HG03064 (cell line): Measurements from ENCODE around the gene SMARCA5.

Source experiments
- ATAC-seq: cut with Tn5 transposase; IDR thresholded peaks from one replicate; pipeline ENCODE4 v1.9.1; 2021; ENCODE audit warnings: low read depth; ENCODE audit not compliant: unreplicated experiment

The SMARCA5 gene

GRCh38 chr4:143531380-143531779 is 17.9 kb downstream of the SMARCA5 start:
- ATAC-seq = no peak

- no peak for ATAC-seq
Observed at GRCh38 chr4:143531788-143532491, 18.4 kb downstream of the SMARCA5 start.

DNA sequence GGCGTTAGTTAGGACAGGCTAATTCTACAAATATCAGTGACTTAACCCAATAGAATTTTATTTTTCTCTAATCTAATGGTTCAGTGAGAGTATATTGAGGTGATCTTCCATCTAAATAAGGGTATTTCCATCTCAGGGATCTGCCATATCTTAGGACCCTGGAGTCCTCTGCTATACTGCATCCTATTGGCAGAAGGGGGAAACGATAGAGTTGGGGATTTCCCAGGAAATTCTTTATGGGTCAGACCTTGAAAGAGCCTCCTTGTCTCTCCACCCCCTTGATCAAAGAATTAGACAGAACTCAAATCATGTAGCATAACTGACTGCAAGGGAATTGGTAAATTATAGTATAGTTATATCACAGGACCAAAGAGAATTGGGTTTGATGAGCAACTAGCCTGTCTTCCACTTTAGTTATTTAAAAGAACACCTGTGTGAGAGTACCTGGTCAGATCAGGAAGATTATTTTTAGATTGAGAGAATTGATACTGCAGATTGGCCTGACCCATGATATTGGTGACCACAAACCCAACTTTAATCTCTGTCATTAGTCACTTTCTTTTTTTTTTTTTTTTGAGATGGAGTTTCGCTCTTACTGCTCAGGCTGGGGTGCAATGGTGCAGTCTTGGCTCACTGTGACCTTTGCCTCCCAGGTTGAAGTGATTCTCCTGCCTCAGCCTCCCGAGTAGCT is 25.6 kb downstream of the SMARCA5 start:
- ATAC-seq = no peak

GRCh38 chr4:143539670-143540023 is 26.1 kb downstream of the SMARCA5 start:
- ATAC-seq = no peak

- no peak for ATAC-seq
Observed at GRCh38 chr4:143549928-143550327, 36.4 kb downstream of the SMARCA5 start.

- peak; percentile 76 for ATAC-seq
Observed at GRCh38 chr4:143554728-143555597, 41.5 kb downstream of the SMARCA5 start.

DNA sequence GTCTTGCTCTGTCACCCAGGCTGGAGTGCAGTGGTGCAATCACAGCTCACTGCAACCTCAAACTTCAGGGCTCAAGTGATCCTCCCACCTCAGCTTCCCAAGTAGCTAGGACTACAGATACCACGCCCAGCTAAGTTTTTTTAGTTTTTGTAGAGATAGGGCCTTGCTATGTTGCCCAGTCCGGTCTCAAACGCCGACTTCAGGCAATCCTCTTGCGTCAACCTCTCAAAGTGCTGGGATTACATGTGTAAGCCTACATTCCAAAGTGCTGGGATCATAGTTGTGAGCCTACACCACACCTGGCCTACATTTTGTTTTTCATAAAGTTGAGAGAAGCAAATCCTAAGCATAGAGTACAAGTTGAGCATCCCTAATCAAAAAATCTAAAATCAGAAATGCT is 42.2 kb downstream of the SMARCA5 start:
- ATAC-seq = no peak

DNA sequence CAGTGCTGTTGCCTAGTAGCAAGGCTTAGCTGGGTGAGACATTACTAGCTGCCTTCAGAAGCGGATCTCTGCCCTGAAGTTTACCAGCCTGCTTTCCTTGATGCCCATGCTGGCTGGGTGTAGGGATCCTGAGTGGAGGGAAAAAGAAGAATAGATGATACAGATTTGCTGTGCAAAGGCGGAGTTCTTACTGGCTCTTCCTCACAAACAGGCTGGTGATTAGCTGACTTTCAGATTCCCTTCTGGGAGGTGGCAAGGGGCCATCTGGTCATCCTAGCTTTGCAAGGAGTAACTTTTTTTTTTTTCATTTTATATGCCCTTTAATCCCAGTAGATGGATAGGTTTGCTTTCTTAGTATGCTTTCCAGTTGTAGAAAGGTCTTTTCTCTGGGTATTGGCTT is 44.8 kb downstream of the SMARCA5 start:
- no peak for ATAC-seq

- ATAC-seq = peak; percentile 84
Observed at GRCh38 chr4:143558823-143559756, 45.6 kb downstream of the SMARCA5 start.

- no peak for ATAC-seq
Observed at GRCh38 chr4:143559757-143560147, 46.2 kb downstream of the SMARCA5 start.

DNA sequence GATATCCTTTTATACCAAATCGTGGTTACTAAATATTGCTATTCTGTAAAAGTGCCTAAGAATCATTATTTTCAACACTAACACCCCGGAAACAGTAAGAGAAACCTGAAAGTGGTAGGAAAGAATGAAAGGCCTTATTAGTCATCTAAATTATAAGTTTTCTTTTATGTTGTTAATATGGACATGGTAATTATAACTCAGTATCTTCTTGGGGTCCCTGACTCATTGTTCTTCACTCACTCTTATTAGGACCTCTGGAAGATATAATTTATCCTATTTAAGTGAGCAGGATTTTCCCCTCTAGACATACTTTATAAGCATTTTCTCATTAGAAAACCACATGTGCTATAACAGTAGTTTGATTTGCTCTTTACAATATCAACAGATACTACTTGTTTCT is 51.0 kb downstream of the SMARCA5 start:
- no peak for ATAC-seq

DNA sequence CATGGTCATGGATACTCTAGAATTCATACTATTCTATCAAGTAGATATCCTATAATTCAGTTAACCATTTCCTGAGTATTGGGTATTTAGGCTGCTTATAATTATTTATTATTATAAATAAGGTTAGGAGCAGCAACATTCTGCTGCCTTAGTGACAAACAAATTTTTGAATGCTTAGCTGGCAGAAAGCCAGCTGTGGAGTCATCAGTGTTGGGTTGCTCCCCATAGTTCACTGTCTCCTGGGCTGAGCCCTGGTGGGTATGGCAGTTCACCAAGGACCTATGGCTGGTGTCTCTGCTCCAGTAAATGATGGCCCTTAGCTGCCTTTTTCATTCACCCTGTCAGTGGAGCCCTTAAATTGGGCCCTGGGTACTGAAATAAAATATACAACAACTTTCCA is 61.8 kb downstream of the SMARCA5 start:
- no peak for ATAC-seq

GRCh38 chr4:143581331-143581946 is 67.9 kb downstream of the SMARCA5 start:
- ATAC-seq = no peak

DNA sequence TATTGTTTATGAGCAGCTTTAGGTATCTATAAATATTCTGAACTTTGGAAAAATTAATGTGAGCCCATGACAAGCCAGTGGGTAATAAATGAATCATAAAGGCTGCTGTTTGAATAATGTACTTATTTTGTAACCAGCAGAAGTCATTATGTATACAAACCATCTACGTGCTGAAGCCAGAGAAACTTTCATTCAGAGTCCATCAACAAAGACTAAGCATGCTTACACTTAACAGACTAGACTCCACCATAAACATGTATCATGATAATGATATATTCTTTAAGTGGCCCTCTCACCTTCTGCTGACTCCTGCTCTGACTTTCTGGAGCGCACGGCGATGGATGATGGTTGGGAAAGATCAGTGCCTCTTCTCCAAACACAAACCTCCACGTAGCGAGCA is 72.0 kb downstream of the SMARCA5 start:
- ATAC-seq = no peak

DNA sequence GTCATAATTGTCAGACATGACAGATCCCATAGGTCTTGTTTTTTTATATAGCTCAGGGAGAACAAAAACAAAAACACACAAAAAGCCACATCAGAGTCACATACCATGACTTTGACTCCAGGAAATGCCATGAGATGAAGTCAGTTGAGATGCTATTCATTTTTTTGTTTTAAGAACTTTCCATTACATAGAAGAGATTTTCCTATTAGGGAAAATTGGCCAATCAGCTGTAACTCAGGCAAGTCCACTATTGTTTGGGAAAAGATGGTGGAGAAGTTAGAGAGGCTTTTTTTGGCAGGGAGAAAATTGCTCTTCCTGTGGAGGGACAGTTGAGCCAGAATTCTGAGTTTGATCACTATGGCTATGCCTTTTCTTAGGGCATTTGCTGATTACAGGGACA is 72.6 kb downstream of the SMARCA5 start:
- no peak for ATAC-seq

GRCh38 chr4:143587703-143588102 is 74.2 kb downstream of the SMARCA5 start:
- no peak for ATAC-seq

- no peak for ATAC-seq
Observed at GRCh38 chr4:143597276-143597675, 83.8 kb downstream of the SMARCA5 start.

- ATAC-seq = no peak
Observed at GRCh38 chr4:143598816-143599215, 85.3 kb downstream of the SMARCA5 start.

DNA sequence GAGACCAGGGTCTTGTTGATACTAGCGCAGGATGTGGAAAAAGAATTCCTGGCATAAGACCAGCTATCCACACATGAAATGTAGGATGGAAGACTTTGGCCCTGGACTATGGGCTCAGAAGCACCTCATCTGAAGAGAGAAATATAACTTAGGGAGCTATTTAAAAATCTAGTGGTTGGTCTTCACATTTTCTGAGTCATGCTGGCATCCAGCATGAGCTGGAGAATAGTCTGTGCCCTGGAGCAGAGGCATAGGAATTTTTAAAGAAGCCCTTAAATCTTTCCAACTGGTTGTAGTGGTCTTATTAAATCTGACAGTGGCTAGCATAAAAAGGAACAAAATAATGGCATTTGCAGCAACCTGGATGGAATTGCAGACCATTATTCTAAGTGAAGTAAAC is 86.3 kb downstream of the SMARCA5 start:
- no peak for ATAC-seq

- ATAC-seq = no peak
Observed at GRCh38 chr4:143606480-143606879, 93.0 kb downstream of the SMARCA5 start.
